Breast epithelium (tissue), 3 donors: ENCODE results near the gene TNNI3K.

ENCODE experiments used
- POLR2AphosphoS5 ChIP-seq, 3 donors: sonication (generic); formaldehyde crosslinking; IDR thresholded peaks; one replicate each; pipeline ENCODE4 v1.6.1; 2017; ENCODE audit warnings: antibody characterized with exemption in 3 of 3
- TF ChIP-seq, protein P1 (sequence below), 3 donors: fragments of 450-650 bp; IDR thresholded peaks; one replicate each; pipeline ENCODE4 v1.5.1; 2016 to 2017; ENCODE audit warnings: antibody characterized with exemption in 3 of 3, mild to moderate bottlenecking in 3 of 3, moderate library complexity in 3 of 3

DNA sequence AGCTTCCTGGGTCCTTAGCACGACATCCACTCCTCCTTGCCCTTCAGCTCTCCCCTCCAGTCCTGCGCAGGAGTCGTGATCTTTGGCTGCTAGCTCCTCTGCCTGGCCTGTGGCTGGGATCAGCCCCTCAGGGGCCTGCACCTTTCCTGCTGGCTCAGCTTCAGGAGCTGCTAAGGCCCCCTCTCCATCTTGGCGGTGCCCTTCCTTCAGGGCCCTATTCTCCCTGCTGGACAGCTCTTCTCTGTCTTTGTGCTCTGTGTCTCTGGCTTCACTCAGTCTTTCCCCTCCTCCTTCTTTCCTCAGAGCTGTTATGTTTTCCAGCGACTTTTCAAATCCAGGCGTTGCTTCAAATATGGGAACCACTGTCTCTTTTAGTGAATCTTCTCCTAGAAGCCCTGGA is 336.7 kb downstream of the TNNI3K start:
- TF ChIP-seq, protein P1, sequence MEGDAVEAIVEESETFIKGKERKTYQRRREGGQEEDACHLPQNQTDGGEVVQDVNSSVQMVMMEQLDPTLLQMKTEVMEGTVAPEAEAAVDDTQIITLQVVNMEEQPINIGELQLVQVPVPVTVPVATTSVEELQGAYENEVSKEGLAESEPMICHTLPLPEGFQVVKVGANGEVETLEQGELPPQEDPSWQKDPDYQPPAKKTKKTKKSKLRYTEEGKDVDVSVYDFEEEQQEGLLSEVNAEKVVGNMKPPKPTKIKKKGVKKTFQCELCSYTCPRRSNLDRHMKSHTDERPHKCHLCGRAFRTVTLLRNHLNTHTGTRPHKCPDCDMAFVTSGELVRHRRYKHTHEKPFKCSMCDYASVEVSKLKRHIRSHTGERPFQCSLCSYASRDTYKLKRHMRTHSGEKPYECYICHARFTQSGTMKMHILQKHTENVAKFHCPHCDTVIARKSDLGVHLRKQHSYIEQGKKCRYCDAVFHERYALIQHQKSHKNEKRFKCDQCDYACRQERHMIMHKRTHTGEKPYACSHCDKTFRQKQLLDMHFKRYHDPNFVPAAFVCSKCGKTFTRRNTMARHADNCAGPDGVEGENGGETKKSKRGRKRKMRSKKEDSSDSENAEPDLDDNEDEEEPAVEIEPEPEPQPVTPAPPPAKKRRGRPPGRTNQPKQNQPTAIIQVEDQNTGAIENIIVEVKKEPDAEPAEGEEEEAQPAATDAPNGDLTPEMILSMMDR (IDR thresholded peaks at IDR 0.05), result no peak
- no peak for TF ChIP-seq POLR2AphosphoS5 (IDR thresholded peaks at IDR 0.05)
